ENCODE measurements around the gene NSUN2. TPM values are rescaled to one million over a fixed set of nuclear protein-coding genes. Genes with fewer than 3 reads are reported as not detected.

NSUN2 gene
- total RNA-seq, 4 donors from 2014 or later: 38.9 to 51.2 (median 50.6) TPM

DNA sequence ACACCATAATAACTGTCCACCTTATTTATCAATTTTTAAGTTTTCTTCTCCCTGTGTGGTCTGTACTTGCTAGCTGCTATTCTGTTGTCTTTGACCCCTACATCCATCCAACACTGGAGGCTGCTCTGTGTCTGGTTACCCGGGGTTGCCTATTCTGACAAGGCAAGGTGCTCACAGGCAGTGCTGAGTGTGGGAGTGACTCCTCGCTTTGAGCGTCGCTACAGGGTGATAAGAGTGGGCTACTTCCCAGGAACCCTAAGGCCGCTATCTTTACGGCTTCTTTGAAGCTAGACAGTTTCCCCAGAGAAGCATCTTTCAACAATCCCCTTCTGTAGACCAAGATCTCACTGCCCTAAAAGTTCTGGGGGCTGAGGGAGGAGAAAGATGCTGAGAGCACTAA lies 35.3 kb downstream of the NSUN2 start:
- TF ChIP-seq, protein P1, sequence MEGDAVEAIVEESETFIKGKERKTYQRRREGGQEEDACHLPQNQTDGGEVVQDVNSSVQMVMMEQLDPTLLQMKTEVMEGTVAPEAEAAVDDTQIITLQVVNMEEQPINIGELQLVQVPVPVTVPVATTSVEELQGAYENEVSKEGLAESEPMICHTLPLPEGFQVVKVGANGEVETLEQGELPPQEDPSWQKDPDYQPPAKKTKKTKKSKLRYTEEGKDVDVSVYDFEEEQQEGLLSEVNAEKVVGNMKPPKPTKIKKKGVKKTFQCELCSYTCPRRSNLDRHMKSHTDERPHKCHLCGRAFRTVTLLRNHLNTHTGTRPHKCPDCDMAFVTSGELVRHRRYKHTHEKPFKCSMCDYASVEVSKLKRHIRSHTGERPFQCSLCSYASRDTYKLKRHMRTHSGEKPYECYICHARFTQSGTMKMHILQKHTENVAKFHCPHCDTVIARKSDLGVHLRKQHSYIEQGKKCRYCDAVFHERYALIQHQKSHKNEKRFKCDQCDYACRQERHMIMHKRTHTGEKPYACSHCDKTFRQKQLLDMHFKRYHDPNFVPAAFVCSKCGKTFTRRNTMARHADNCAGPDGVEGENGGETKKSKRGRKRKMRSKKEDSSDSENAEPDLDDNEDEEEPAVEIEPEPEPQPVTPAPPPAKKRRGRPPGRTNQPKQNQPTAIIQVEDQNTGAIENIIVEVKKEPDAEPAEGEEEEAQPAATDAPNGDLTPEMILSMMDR (IDR thresholded peaks at IDR 0.05): no peak
- TF ChIP-seq POLR2A (IDR thresholded peaks at IDR 0.05): no peak
- peak overlapping the region; percentile 41 to 53 for H3K27ac ChIP-seq
- no peaks in the 10 kb centered on the region for H3K4me1 ChIP-seq
- H3K9me3 ChIP-seq: no peaks in the 10 kb centered on the region
- no peaks in the 10 kb centered on the region for H3K36me3 ChIP-seq
- no peaks in the 10 kb centered on the region for H3K27me3 ChIP-seq
- no peak overlapping the region for H3K4me3 ChIP-seq
- intact Hi-C loops (cut with DNase I; ENCODE audit: low total_unique reads): no loop called here
- no peak for DNase-seq

DNA sequence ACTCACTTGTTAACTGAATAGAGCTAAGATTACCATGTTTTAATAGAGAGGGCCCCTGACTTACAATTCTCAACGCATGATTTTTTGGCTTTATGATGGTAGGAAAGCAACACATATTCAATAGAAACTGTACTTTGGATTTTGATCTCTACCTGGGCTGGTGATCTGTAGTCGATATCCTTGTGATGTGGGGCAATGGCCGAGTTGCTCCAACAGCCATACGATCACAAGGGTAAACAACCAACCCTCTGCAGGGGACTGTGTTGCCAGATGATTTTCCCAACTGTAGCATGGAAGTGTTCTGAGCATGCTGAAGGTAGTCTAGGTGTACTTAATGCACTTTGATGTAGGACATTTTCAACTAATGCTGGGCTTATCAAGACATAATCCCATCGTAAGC lies 36.5 kb downstream of the NSUN2 start:
- Histone ChIP-seq H3K27ac (no peak overlapping the region), H3K27me3 (no peaks in the 10 kb centered on the region), H3K9me3 (no peaks in the 10 kb centered on the region), H3K36me3 (no peaks in the 10 kb centered on the region), H3K4me1 (no peaks in the 10 kb centered on the region), H3K4me3 (no peak overlapping the region)
- intact Hi-C loops (cut with DNase I; ENCODE audit: low total_unique reads): no loop called here
- no peak for TF ChIP-seq POLR2A (IDR thresholded peaks at IDR 0.05)
- TF ChIP-seq, protein P1 (IDR thresholded peaks at IDR 0.05): no peak
- no peak for DNase-seq

DNA sequence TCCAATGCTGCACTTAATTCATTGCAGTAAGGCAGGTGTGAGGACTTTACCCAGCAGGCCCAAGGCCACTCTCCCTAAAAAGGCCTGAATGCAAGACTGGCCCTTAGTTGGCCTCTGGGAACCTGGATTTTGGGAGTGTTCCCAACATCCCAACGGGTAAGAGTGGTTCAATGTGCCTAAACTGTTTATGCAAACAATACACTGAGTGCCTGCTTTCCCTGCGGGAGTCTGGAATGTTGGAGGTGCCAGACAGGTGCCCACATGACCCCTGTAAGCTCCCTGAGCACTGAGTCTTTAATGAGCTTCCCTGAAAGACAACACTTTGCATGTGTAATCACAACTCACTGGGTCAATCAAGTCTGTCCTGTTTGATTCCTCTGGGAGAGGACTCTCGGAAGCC lies 37.4 kb downstream of the NSUN2 start:
- no peak overlapping the region for H3K4me3 ChIP-seq
- intact Hi-C loops (cut with DNase I; ENCODE audit: low total_unique reads): no loop called here
- H3K27ac ChIP-seq: no peak overlapping the region
- H3K4me1 ChIP-seq: no peaks in the 10 kb centered on the region
- no peaks in the 10 kb centered on the region for H3K9me3 ChIP-seq
- H3K36me3 ChIP-seq: no peaks in the 10 kb centered on the region
- TF ChIP-seq, protein P1 (IDR thresholded peaks at IDR 0.05): no peak
- TF ChIP-seq POLR2A (IDR thresholded peaks at IDR 0.05): no peak
- DNase-seq: no peak
- H3K27me3 ChIP-seq: no peaks in the 10 kb centered on the region

DNA sequence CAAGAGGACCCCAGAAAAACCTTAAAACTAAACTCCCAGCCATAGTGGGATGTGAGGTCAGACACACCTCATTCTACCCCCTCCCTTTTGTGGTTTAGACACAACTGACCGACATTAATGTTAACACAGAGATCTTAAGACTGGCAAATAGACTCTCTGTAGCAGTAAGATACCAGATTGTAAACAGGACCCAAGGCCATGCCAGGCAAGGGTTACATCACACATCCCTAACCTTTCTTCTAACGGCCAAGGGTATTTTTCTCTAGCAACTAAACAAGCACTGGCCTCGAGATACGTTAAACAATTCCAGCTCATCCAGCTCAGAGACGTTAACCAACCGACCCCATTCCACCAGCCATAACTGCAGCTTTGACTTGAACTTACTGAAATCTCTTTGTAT lies 38.8 kb downstream of the NSUN2 start:
- Histone ChIP-seq H3K27ac (no peak overlapping the region), H3K9me3 (no peaks in the 10 kb centered on the region), H3K27me3 (no peaks in the 10 kb centered on the region), H3K4me1 (no peaks in the 10 kb centered on the region), H3K36me3 (no peaks in the 10 kb centered on the region), H3K4me3 (no peak overlapping the region)
- DNase-seq: no peak
- TF ChIP-seq, protein P1 (IDR thresholded peaks at IDR 0.05): no peak
- no peak for TF ChIP-seq POLR2A (IDR thresholded peaks at IDR 0.05)
- intact Hi-C loops (cut with DNase I; ENCODE audit: low total_unique reads): no loop called here

DNA sequence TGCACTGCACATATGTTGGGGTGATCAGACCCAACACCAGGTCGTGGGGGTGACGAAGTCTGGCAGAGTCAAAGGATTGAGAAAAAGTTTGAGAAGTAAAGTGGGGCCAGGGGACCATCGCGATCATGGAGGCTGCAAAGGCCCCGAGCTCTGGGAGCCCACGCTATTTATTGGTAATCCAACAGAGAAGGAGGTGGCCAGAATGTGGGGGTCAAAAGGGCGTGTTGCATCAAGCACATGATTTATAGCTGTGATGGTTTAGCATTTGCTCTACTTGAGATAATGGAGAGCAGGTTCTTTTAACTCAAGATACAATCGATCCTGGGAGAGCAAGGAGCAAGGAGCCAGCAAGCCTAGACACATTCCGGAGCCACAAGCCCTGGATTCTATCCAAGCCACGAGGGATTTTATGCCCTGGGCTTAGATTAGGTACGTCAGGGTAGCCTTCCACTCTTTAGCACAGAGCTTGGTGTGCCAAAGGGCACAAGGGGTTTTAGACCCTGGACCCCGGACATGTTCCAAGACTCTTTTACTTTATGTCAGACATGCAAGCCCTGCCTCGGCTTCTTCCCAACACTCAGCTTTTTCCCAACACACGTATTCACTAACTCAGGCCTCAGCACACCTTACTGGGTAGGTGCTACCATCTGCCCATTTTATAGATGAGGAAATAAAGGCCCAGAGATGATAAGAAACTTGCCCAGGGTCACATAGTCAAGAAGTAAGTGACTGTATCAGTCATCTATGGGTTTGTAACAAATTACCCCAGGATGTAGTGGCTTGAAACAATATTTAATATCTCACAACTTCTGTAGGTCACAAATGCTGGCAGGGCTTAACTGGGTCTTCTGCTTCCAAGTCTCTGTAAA lies 39.5 kb downstream of the NSUN2 start:
- Histone ChIP-seq H3K4me1 (no peaks in the 10 kb centered on the region), H3K36me3 (no peaks in the 10 kb centered on the region), H3K9me3 (no peaks in the 10 kb centered on the region), H3K27ac (no peak overlapping the region), H3K4me3 (no peak overlapping the region), H3K27me3 (no peaks in the 10 kb centered on the region)
- TF ChIP-seq POLR2A (IDR thresholded peaks at IDR 0.05): no peak
- TF ChIP-seq, protein P1 (IDR thresholded peaks at IDR 0.05): no peak
- no peak for DNase-seq
- intact Hi-C loops (cut with DNase I; ENCODE audit: low total_unique reads): no loop called here

All from uterus (tissue), 4 donors.